Measurements from ENCODE around the gene CHMP2B. TPM values are rescaled to one million over a fixed set of nuclear protein-coding genes. Genes with fewer than 3 reads are reported as not detected.
A peak's percentile ranks its signal among the peaks of the same experiment; 100 is the strongest.

The CHMP2B gene
- total RNA-seq (16.0 TPM), polyA plus RNA-seq (ENCODE audit: insufficient read depth in 1 of 8, insufficient read length in 8 of 8, low replicate concordance in 1 of 8) (10 to 100 TPM; 22.1 to 32.4 (median 25.5) TPM)
- long read RNA-seq, donor 1, transcript CHMP2B-201 (6 exons, 2,557 nt), result major isoform, 7 of 7 reads
- long read RNA-seq, donor 1, partial matches to known transcripts, result 0 of 7 reads
- long read RNA-seq, donor 1, other reads (novel, unspliced or antisense), result 0 of 7 reads
- long read RNA-seq, donor 2, partial matches to known transcripts, result 0 of 4 reads
- long read RNA-seq, donor 2, other reads (novel, unspliced or antisense), result 0 of 4 reads
- long read RNA-seq, donor 3, transcript CHMP2B-201 (6 exons, 2,557 nt), result major isoform, 8 of 16 reads
- long read RNA-seq, donor 3, partial matches to known transcripts, result 6 of 16 reads
- long read RNA-seq, donor 3, other reads (novel, unspliced or antisense), result 0 of 16 reads
- long read RNA-seq, donor 4, transcript CHMP2B-201 (6 exons, 2,557 nt), result major isoform, 11 of 11 reads
- long read RNA-seq, donor 4, partial matches to known transcripts, result 0 of 11 reads
- long read RNA-seq, donor 4, other reads (novel, unspliced or antisense), result 0 of 11 reads
- long read RNA-seq, donor 5, transcript CHMP2B-201 (6 exons, 2,557 nt), result major isoform, 26 of 27 reads
- long read RNA-seq, donor 5, partial matches to known transcripts, result 0 of 27 reads
- long read RNA-seq, donor 5, other reads (novel, unspliced or antisense), result 0 of 27 reads
- long read RNA-seq, donor 6, transcript CHMP2B-201 (6 exons, 2,557 nt), result major isoform, 24 of 26 reads
- long read RNA-seq, donor 6, partial matches to known transcripts, result 0 of 26 reads
- long read RNA-seq, donor 6, other reads (novel, unspliced or antisense), result 0 of 26 reads
- long read RNA-seq, donor 7, transcript CHMP2B-201 (6 exons, 2,557 nt), result major isoform, 19 of 20 reads
- long read RNA-seq, donor 7, partial matches to known transcripts, result 0 of 20 reads
- long read RNA-seq, donor 7, other reads (novel, unspliced or antisense), result 0 of 20 reads
- long read RNA-seq, donor 8, transcript CHMP2B-201 (6 exons, 2,557 nt), result major isoform, 8 of 8 reads
- long read RNA-seq, donor 8, partial matches to known transcripts, result 0 of 8 reads
- long read RNA-seq, donor 8, other reads (novel, unspliced or antisense), result 0 of 8 reads
- long read RNA-seq, donor 9, transcript CHMP2B-201 (6 exons, 2,557 nt), result major isoform, 6 of 15 reads
- long read RNA-seq, donor 9, partial matches to known transcripts, result 9 of 15 reads
- long read RNA-seq, donor 9, other reads (novel, unspliced or antisense), result 0 of 15 reads
- long read RNA-seq, donor 10, transcript CHMP2B-201 (6 exons, 2,557 nt), result major isoform, 19 of 20 reads
- long read RNA-seq, donor 10, partial matches to known transcripts, result 0 of 20 reads
- long read RNA-seq, donor 10, other reads (novel, unspliced or antisense), result 0 of 20 reads
- long read RNA-seq, donor 11, transcript CHMP2B-201 (6 exons, 2,557 nt), result major isoform, 16 of 17 reads
- long read RNA-seq, donor 11, partial matches to known transcripts, result 0 of 17 reads
- long read RNA-seq, donor 11, other reads (novel, unspliced or antisense), result 0 of 17 reads

GRCh38 chr3:87227104-87227834 lies at the start of gene CHMP2B:
CHMP2B (plus strand) TSS chr3:87227309; CDS start chr3:87227523, 214 bp downstream.
- H3K4me3 ChIP-seq (ENCODE audit: low read length), result peak within 1 kb of the TSS; percentile 97
- under 1% methylated on average over 58 of the region's 59 CpGs for WGBS (ENCODE audit: insufficient coverage)
- H3K4me1 ChIP-seq (ENCODE audit: control insufficient read depth, insufficient read depth, low read length), result peaks cover 3% of the 10 kb centered on the region
- peak within 1 kb of the TSS; percentile 94 for H3K27ac ChIP-seq (ENCODE audit: low read length)
- peak; percentile 98 for DNase-seq
- H3K9me3 ChIP-seq (replicated peaks; ENCODE audit: control insufficient read depth, low read depth, low read length), result no peaks in the 10 kb centered on the region
- H3K27me3 ChIP-seq (ENCODE audit: control insufficient read depth, insufficient read depth, low read length), result peaks cover 2% of the 10 kb centered on the region
- H3K36me3 ChIP-seq (ENCODE audit: control insufficient read depth, insufficient read depth, low read length), result no peaks in the 10 kb centered on the region

GRCh38 chr3:87179642-87180041 lies 47.5 kb upstream of the CHMP2B start:
- H3K9me3 ChIP-seq (replicated peaks; ENCODE audit: control insufficient read depth, low read depth, low read length), result no peaks in the 10 kb centered on the region
- H3K36me3 ChIP-seq (ENCODE audit: control insufficient read depth, insufficient read depth, low read length), result no peaks in the 10 kb centered on the region
- H3K4me1 ChIP-seq (ENCODE audit: control insufficient read depth, insufficient read depth, low read length), result no peaks in the 10 kb centered on the region
- H3K27ac ChIP-seq (ENCODE audit: low read length), result no peak overlapping the region
- DNase-seq, result no peak
- H3K4me3 ChIP-seq (ENCODE audit: low read length), result no peak overlapping the region
- no peaks in the 10 kb centered on the region for H3K27me3 ChIP-seq (ENCODE audit: control insufficient read depth, insufficient read depth, low read length)

DNA sequence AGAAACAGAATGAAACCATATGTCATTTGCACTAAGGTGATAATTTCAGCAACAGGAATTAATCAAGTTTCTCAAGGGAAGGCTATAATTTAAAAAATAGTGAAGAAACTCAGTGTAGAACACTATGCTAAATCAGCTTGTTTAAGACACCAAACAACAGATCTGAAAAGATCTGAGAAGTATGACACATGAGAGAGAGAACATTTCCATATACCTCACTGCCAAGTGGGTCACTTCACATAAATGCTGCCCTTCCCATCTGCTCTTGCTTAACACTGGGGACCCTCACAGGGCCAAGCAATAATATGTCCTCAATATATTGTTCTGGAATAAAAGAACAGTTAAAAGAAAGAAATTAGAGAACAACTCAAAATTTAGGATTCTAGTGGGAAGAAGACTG lies 45.6 kb upstream of the CHMP2B start:
- no peaks in the 10 kb centered on the region for H3K27me3 ChIP-seq (ENCODE audit: control insufficient read depth, insufficient read depth, low read length)
- no peaks in the 10 kb centered on the region for H3K36me3 ChIP-seq (ENCODE audit: control insufficient read depth, insufficient read depth, low read length)
- peak; percentile 7 for DNase-seq
- H3K9me3 ChIP-seq (replicated peaks; ENCODE audit: control insufficient read depth, low read depth, low read length), result no peaks in the 10 kb centered on the region
- no peak overlapping the region for H3K4me3 ChIP-seq (ENCODE audit: low read length)
- H3K4me1 ChIP-seq (ENCODE audit: control insufficient read depth, insufficient read depth, low read length), result no peaks in the 10 kb centered on the region
- no peak overlapping the region for H3K27ac ChIP-seq (ENCODE audit: low read length)

- no peaks in the 10 kb centered on the region for H3K36me3 ChIP-seq (ENCODE audit: control insufficient read depth, insufficient read depth, low read length)
- H3K27me3 ChIP-seq (ENCODE audit: control insufficient read depth, insufficient read depth, low read length), result no peaks in the 10 kb centered on the region
- no peak overlapping the region for H3K4me3 ChIP-seq (ENCODE audit: low read length)
- DNase-seq, result no peak
- no peaks in the 10 kb centered on the region for H3K9me3 ChIP-seq (replicated peaks; ENCODE audit: control insufficient read depth, low read depth, low read length)
- WGBS (ENCODE audit: insufficient coverage), result no CpG with 5 or more reads among the region's 2 CpGs
- H3K4me1 ChIP-seq (ENCODE audit: control insufficient read depth, insufficient read depth, low read length), result no peaks in the 10 kb centered on the region
- H3K27ac ChIP-seq (ENCODE audit: low read length), result no peak overlapping the region
Observed at GRCh38 chr3:87182023-87182422, 45.1 kb upstream of the CHMP2B start.

DNA sequence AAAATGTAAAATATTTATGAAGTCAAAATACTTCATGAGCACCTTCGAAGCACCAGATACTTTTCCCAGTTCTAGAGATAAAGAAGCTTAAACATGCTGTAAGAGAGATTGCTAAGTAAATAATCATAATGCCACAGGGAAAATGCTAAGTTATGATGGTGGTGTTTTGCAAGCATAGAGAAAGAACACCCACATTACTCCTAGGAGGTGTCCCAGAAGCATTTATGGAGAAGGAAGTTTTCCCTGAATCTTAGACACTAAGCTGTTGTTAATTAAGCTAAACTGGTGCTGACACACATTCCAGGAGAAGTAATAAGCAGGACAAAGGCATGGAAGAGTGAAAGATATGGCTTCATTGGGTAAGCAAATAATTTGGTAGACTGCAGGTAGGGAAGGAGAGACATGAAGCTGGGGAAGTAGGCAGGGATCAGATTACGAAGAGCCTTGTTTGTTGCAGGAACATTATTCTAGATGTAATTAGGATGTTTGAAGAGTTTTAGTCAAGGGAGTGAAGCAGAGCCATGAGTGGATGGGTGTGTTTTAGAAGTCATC lies 40.4 kb upstream of the CHMP2B start:
- Histone ChIP-seq H3K9me3 (replicated peaks; ENCODE audit: control insufficient read depth, low read depth, low read length) (no peaks in the 10 kb centered on the region), H3K27ac (ENCODE audit: low read length) (no peak overlapping the region), H3K27me3 (ENCODE audit: control insufficient read depth, insufficient read depth, low read length) (no peaks in the 10 kb centered on the region), H3K36me3 (ENCODE audit: control insufficient read depth, insufficient read depth, low read length) (no peaks in the 10 kb centered on the region), H3K4me3 (ENCODE audit: low read length) (no peak overlapping the region), H3K4me1 (ENCODE audit: control insufficient read depth, insufficient read depth, low read length) (no peaks in the 10 kb centered on the region)
- no peak for DNase-seq
- 76% methylated on average over 1 of the region's 2 CpGs for WGBS (ENCODE audit: insufficient coverage)

DNA sequence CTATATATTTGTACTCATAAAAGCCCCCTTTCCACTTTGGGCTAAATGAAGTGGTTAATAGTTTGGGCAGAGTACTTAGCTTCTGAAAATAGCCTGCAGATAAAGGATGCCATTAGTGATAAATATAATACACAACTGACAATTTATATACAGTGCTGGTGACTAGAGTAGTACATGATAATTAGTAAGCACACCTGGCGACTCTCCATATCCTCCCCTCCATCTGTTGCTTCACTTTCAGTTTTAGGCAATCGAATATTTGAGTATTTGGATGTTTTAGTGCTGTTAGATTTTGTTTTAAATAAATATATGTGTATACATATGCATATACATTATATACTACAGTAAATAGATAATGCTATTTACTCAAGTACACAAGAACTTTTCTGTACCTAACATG lies 35.9 kb upstream of the CHMP2B start:
- Histone ChIP-seq H3K4me3 (ENCODE audit: low read length) (no peak overlapping the region), H3K4me1 (ENCODE audit: control insufficient read depth, insufficient read depth, low read length) (no peaks in the 10 kb centered on the region), H3K27ac (ENCODE audit: low read length) (no peak overlapping the region), H3K9me3 (replicated peaks; ENCODE audit: control insufficient read depth, low read depth, low read length) (no peaks in the 10 kb centered on the region), H3K36me3 (ENCODE audit: control insufficient read depth, insufficient read depth, low read length) (no peaks in the 10 kb centered on the region), H3K27me3 (ENCODE audit: control insufficient read depth, insufficient read depth, low read length) (no peaks in the 10 kb centered on the region)
- DNase-seq, result no peak
- WGBS (ENCODE audit: insufficient coverage), result no CpG with 5 or more reads among the region's 2 CpGs

DNA sequence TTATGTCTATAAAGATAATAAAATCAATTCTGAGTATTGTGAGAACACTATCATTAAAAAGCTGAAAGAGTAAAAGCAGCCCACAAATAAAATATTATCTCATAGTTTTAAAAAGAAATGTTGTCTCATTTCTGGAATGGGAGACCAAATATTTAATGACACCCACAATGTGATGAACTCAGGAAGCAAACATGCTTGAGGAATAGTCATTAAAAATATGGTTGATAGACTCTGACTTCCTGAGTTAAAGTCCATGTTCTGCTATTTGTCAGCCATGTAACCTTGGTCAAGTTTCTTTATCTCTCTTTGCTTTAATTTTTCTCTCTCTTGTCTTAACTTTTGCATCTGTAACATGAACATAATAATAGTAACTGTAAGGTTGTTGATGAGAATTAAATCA lies 35.5 kb upstream of the CHMP2B start:
- no peaks in the 10 kb centered on the region for H3K9me3 ChIP-seq (replicated peaks; ENCODE audit: control insufficient read depth, low read depth, low read length)
- DNase-seq, result no peak
- H3K4me3 ChIP-seq (ENCODE audit: low read length), result no peak overlapping the region
- no peaks in the 10 kb centered on the region for H3K36me3 ChIP-seq (ENCODE audit: control insufficient read depth, insufficient read depth, low read length)
- no peaks in the 10 kb centered on the region for H3K27me3 ChIP-seq (ENCODE audit: control insufficient read depth, insufficient read depth, low read length)
- H3K4me1 ChIP-seq (ENCODE audit: control insufficient read depth, insufficient read depth, low read length), result no peaks in the 10 kb centered on the region
- no peak overlapping the region for H3K27ac ChIP-seq (ENCODE audit: low read length)

- DNase-seq, result no peak
- H3K4me3 ChIP-seq (ENCODE audit: low read length), result no peak overlapping the region
- H3K9me3 ChIP-seq (replicated peaks; ENCODE audit: control insufficient read depth, low read depth, low read length), result no peaks in the 10 kb centered on the region
- H3K36me3 ChIP-seq (ENCODE audit: control insufficient read depth, insufficient read depth, low read length), result no peaks in the 10 kb centered on the region
- no peak overlapping the region for H3K27ac ChIP-seq (ENCODE audit: low read length)
- H3K27me3 ChIP-seq (ENCODE audit: control insufficient read depth, insufficient read depth, low read length), result no peaks in the 10 kb centered on the region
- 57% methylated on average over 1 of the region's 1 CpG for WGBS (ENCODE audit: insufficient coverage)
- no peaks in the 10 kb centered on the region for H3K4me1 ChIP-seq (ENCODE audit: control insufficient read depth, insufficient read depth, low read length)
Observed at GRCh38 chr3:87196879-87197278, 30.2 kb upstream of the CHMP2B start.

GRCh38 chr3:87197531-87197930 lies 29.6 kb upstream of the CHMP2B start:
- H3K4me1 ChIP-seq (ENCODE audit: control insufficient read depth, insufficient read depth, low read length), result no peaks in the 10 kb centered on the region
- 100% methylated on average over 1 of the region's 4 CpGs for WGBS (ENCODE audit: insufficient coverage)
- no peak overlapping the region for H3K27ac ChIP-seq (ENCODE audit: low read length)

More at GRCh38 chr3:87197531-87197930, 29.6 kb upstream of the CHMP2B start:
- DNase-seq, result no peak
- H3K4me3 ChIP-seq (ENCODE audit: low read length), result no peak overlapping the region
- no peaks in the 10 kb centered on the region for H3K9me3 ChIP-seq (replicated peaks; ENCODE audit: control insufficient read depth, low read depth, low read length)
- H3K27me3 ChIP-seq (ENCODE audit: control insufficient read depth, insufficient read depth, low read length), result no peaks in the 10 kb centered on the region
- no peaks in the 10 kb centered on the region for H3K36me3 ChIP-seq (ENCODE audit: control insufficient read depth, insufficient read depth, low read length)
